ENCODE measurements around the gene ROBO4.

Gene ROBO4

DNA sequence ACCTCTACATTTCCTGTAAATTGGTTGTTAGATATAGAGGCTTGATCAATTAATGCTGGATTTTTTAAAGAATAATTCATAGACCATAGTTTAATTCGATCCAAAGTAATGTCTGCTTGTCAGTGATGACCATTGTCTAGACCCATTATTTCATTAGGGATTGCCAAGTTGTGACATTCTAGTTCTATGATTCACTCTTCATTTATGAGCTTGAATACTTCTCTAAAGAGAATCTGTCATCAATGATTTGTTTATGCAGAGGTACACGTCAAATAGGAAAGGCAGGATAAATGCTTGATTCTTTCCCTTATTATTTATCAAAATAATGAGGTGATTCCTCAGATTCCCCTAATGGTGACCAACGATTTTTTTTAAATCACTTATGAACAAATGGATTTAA, 56.5 kb downstream of the ROBO4 start:
- H3K4me2 ChIP-seq (ENCODE audit: low read length) = no peak overlapping the region
- H3K27me3 ChIP-seq (ENCODE audit: control insufficient read depth, low read length) = peaks cover 79% of the 10 kb centered on the region
- H3F3A ChIP-seq (ENCODE audit: control insufficient read depth, insufficient read depth) = 0 out of 2 replicates have a peak, but pooled peaks cover 2% of the 10 kb centered on the region
- H4K20me1 ChIP-seq (ENCODE audit: control insufficient read depth, insufficient read depth, low read depth, low read length) = no peaks in the 10 kb centered on the region
- no peak for TF ChIP-seq EZH2phosphoT487 (IDR thresholded peaks at IDR 0.05; ENCODE audit: borderline replicate concordance, low read length)
- TF ChIP-seq, protein P1, sequence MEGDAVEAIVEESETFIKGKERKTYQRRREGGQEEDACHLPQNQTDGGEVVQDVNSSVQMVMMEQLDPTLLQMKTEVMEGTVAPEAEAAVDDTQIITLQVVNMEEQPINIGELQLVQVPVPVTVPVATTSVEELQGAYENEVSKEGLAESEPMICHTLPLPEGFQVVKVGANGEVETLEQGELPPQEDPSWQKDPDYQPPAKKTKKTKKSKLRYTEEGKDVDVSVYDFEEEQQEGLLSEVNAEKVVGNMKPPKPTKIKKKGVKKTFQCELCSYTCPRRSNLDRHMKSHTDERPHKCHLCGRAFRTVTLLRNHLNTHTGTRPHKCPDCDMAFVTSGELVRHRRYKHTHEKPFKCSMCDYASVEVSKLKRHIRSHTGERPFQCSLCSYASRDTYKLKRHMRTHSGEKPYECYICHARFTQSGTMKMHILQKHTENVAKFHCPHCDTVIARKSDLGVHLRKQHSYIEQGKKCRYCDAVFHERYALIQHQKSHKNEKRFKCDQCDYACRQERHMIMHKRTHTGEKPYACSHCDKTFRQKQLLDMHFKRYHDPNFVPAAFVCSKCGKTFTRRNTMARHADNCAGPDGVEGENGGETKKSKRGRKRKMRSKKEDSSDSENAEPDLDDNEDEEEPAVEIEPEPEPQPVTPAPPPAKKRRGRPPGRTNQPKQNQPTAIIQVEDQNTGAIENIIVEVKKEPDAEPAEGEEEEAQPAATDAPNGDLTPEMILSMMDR (IDR thresholded peaks at IDR 0.05; ENCODE audit: low read depth, low read length, poor library complexity, severe bottlenecking) = no peak
- no peaks in the 10 kb centered on the region for H3K79me2 ChIP-seq (ENCODE audit: control insufficient read depth, low read length)
- H3K27ac ChIP-seq (ENCODE audit: low read depth, low read length) = no peak overlapping the region
- H3K36me3 ChIP-seq (ENCODE audit: control insufficient read depth, low read length) = no peaks in the 10 kb centered on the region
- H3K4me1 ChIP-seq (ENCODE audit: control insufficient read depth, low read length) = peaks cover 12% of the 10 kb centered on the region
- H3K4me3 ChIP-seq (ENCODE audit: low read length) = no peak overlapping the region
- H3K9me3 ChIP-seq (ENCODE audit: control insufficient read depth, insufficient read depth, low read length) = no peaks in the 10 kb centered on the region
- no peaks in the 10 kb centered on the region for H3K9me2 ChIP-seq (replicated peaks; ENCODE audit: control insufficient read depth, low read length)

DNA sequence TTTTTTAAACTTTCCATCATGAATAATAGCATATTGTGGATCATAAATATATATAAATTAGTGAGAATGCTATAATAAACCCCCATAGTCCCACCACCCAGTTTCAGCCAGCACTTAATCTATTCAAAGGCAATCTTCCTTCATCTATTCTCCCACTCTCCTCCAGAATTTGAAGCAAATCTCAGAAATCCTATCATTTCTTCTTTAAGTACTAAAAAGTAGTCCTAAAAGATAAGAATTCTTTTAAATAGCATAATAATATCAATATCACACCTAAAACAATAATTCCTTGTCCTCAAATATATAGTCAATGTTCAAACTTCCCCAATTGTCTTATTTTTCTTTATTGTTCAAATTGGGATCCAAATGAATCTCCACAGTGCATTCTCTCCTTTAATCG, 57.0 kb downstream of the ROBO4 start:
- no peak overlapping the region for H3K27ac ChIP-seq (ENCODE audit: low read depth, low read length)
- H3F3A ChIP-seq (ENCODE audit: control insufficient read depth, insufficient read depth) = 0 out of 2 replicates have a peak, but pooled peaks cover 2% of the 10 kb centered on the region
- peaks cover 17% of the 10 kb centered on the region for H3K4me1 ChIP-seq (ENCODE audit: control insufficient read depth, low read length)
- H3K4me2 ChIP-seq (ENCODE audit: low read length) = no peak overlapping the region
- H3K36me3 ChIP-seq (ENCODE audit: control insufficient read depth, low read length) = no peaks in the 10 kb centered on the region
- H4K20me1 ChIP-seq (ENCODE audit: control insufficient read depth, insufficient read depth, low read depth, low read length) = no peaks in the 10 kb centered on the region
- no peak overlapping the region for H3K4me3 ChIP-seq (ENCODE audit: low read length)
- no peaks in the 10 kb centered on the region for H3K79me2 ChIP-seq (ENCODE audit: control insufficient read depth, low read length)
- TF ChIP-seq EZH2phosphoT487 (IDR thresholded peaks at IDR 0.05; ENCODE audit: borderline replicate concordance, low read length) = no peak
- TF ChIP-seq, protein P1 (IDR thresholded peaks at IDR 0.05; ENCODE audit: low read depth, low read length, poor library complexity, severe bottlenecking) = no peak
- H3K9me2 ChIP-seq (replicated peaks; ENCODE audit: control insufficient read depth, low read length) = no peaks in the 10 kb centered on the region
- H3K27me3 ChIP-seq (ENCODE audit: control insufficient read depth, low read length) = peaks cover 74% of the 10 kb centered on the region
- no peaks in the 10 kb centered on the region for H3K9me3 ChIP-seq (ENCODE audit: control insufficient read depth, insufficient read depth, low read length)

DNA sequence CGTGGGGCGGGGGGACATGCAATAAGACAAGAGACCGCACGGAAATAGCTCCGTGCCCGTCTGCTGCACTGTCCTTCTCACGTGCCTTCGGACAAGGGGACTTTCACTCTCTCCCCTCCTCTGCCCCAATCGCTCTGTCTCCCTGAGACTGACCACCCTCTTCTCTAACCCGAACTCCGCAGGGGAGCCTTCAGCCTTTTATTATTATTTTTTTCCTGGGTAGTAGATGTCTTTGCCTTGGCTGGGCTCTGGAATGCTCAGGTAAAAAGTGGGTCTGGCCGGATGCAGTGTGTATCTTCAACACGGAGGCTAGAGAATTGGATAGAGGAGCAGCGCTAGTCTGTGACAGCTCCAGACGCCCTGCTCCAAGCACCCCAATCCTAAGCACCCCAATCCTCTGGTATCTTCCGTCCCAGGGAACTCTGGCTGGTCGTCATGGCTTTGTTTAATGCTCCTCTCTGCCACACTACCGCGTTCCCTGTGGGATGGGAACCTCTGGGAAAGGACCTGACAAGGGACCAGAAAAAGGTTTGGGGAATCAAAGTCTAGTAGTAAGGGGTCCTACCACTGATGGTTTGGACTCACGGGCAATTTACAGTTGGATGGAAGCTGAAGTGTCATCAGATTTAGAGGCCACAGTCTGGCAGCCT, 57.6 kb downstream of the ROBO4 start:
- Histone ChIP-seq H3K27me3 (ENCODE audit: control insufficient read depth, low read length) (peaks cover 68% of the 10 kb centered on the region), H3F3A (ENCODE audit: control insufficient read depth, insufficient read depth) (0 out of 2 replicates have a peak, but pooled peaks cover 2% of the 10 kb centered on the region), H3K9me2 (replicated peaks; ENCODE audit: control insufficient read depth, low read length) (no peaks in the 10 kb centered on the region), H3K4me3 (ENCODE audit: low read length) (no peak overlapping the region), H3K79me2 (ENCODE audit: control insufficient read depth, low read length) (no peaks in the 10 kb centered on the region), H3K36me3 (ENCODE audit: control insufficient read depth, low read length) (no peaks in the 10 kb centered on the region), H3K9me3 (ENCODE audit: control insufficient read depth, insufficient read depth, low read length) (no peaks in the 10 kb centered on the region), H3K4me2 (ENCODE audit: low read length) (no peak overlapping the region), H3K4me1 (ENCODE audit: control insufficient read depth, low read length) (peaks cover 22% of the 10 kb centered on the region), H4K20me1 (ENCODE audit: control insufficient read depth, insufficient read depth, low read depth, low read length) (no peaks in the 10 kb centered on the region), H3K27ac (ENCODE audit: low read depth, low read length) (no peak overlapping the region)
- no peak for TF ChIP-seq EZH2phosphoT487 (IDR thresholded peaks at IDR 0.05; ENCODE audit: borderline replicate concordance, low read length)
- TF ChIP-seq, protein P1 (IDR thresholded peaks at IDR 0.05; ENCODE audit: low read depth, low read length, poor library complexity, severe bottlenecking) = no peak
